ENCODE measurements around the gene LRRC23. TPM values are rescaled to one million over a fixed set of nuclear protein-coding genes. Genes with fewer than 3 reads are reported as not detected.

LRRC23 gene, protein sequence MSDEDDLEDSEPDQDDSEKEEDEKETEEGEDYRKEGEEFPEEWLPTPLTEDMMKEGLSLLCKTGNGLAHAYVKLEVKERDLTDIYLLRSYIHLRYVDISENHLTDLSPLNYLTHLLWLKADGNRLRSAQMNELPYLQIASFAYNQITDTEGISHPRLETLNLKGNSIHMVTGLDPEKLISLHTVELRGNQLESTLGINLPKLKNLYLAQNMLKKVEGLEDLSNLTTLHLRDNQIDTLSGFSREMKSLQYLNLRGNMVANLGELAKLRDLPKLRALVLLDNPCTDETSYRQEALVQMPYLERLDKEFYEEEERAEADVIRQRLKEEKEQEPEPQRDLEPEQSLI
- total RNA-seq, result 10 to 100 TPM in 1 of 3 donors, 1 to 10 TPM in 2; 8.1 to 16.8 (median 9.8) TPM
- total RNA-seq (2013), result 14.0 TPM

DNA sequence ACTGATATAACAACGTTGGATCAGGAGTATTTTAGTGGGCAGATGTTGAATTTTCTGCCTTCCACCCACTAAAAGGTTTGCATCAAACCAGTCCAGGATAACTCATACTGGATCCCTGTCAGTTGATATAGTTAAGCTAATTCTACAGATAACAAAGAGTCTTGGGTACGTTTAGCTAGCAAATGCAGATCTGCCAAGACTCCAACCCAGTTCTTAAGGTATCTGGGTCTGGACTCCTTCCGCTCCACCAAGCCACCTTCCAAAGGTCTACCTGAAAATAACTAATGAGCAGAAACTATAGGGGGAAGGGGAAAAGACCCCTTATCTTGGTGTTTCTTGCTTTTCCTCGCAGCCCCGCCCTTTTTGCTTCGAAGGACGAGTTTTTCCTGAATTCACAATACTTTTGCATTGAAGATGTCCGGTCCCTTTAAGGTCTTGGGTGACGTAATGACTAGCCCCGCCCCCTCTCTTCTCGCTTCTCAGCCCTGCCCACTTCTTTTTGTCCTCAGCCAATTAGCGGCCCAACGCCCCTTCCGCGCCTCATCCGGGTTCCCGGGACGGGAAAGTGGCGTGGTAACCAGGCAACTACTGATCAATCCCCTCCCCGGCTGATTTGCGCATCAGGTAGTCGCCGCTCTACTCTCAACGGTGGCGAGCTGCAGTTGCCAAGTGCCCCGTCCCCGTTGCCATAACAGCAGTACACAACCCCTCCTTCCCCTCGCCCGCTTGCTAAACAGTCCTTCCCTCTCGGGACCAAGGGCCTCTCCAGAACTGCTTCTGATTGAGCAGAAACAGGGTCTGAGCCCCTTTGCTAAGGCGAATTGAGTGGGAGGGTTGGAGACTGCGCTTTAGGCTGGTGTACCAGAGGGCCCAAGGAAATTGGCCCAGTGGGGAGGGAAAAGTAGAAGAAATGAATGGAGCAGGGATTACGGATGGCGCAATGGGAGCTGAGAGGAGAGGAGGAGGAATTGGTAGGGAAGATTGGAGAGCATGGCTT is at the start of gene LRRC23:
LRRC23 (plus strand) TSS at position 543 of the 997 bp plus-strand sequence. CDS start 812 bp downstream, outside the sequence.
- H3K4me1 Mint-ChIP-seq, result no peaks in the 10 kb centered on the region
- Histone ChIP-seq H3K27ac (ENCODE audit: low read length) (peak within 1 kb of the TSS; percentile 95), H3K4me1 (ENCODE audit: control insufficient read depth, insufficient read depth, low read length) (peaks cover 14% of the 10 kb centered on the region), H3K27me3 (ENCODE audit: control insufficient read depth, insufficient read depth, low read length) (no peaks in the 10 kb centered on the region), H3K4me3 (ENCODE audit: low read length) (peak within 1 kb of the TSS; percentile 73), H3K9me3 (ENCODE audit: control insufficient read depth, insufficient read depth, low read length) (no peaks in the 10 kb centered on the region), H3K36me3 (ENCODE audit: control insufficient read depth, insufficient read depth, low read length) (no peaks in the 10 kb centered on the region)
- H3K4me3 Mint-ChIP-seq, result no peak within 1 kb of the TSS
- H3K27ac Mint-ChIP-seq, result no peak within 1 kb of the TSS
- WGBS (ENCODE audit: insufficient coverage), result 4% methylated on average over 32 of the region's 34 CpGs
- no peaks in the 10 kb centered on the region for H3K36me3 Mint-ChIP-seq
- no peak for TF ChIP-seq CTCF (IDR thresholded peaks at IDR 0.05)
- DNase-seq (peak; percentile 94 to 99), ATAC-seq (peak; percentile 96 to 98 (median 97))
- no peaks in the 10 kb centered on the region for H3K9me3 Mint-ChIP-seq
- no peaks in the 10 kb centered on the region for H3K27me3 Mint-ChIP-seq (ENCODE audit: low read depth in 2 of 2)
- intact Hi-C loops (cut with micrococcal nuclease), result loop anchor here (1.0 kb wide), 2 partner anchors 13 to 31 kb away; partner anchors contain the start of gene SPSB2

- Histone ChIP-seq H3K9me3 (ENCODE audit: control insufficient read depth, insufficient read depth, low read length) (no peaks in the 10 kb centered on the region), H3K4me1 (ENCODE audit: control insufficient read depth, insufficient read depth, low read length) (peaks cover 19% of the 10 kb centered on the region), H3K36me3 (ENCODE audit: control insufficient read depth, insufficient read depth, low read length) (peaks cover 43% of the 10 kb centered on the region), H3K27ac (ENCODE audit: low read length) (no peak overlapping the region), H3K27me3 (ENCODE audit: control insufficient read depth, insufficient read depth, low read length) (no peaks in the 10 kb centered on the region), H3K4me3 (ENCODE audit: low read length) (no peak overlapping the region)
- no peak for DNase-seq
- Mint-ChIP-seq H3K36me3 (no peaks in the 10 kb centered on the region), H3K27ac (no peak overlapping the region), H3K4me1 (peaks cover 8 to 34% of the 10 kb centered on the region in 2 donors), H3K9me3 (no peaks in the 10 kb centered on the region), H3K4me3 (no peak overlapping the region), H3K27me3 (ENCODE audit: low read depth in 2 of 2) (no peaks in the 10 kb centered on the region)
- ATAC-seq, result no peak
- 96% methylated on average over 14 of the region's 14 CpGs for WGBS (ENCODE audit: insufficient coverage)
- intact Hi-C loops (cut with micrococcal nuclease), result no loop called here
- TF ChIP-seq CTCF (IDR thresholded peaks at IDR 0.05), result no peak
Measured at GRCh38 chr12:6855322-6855721, 49.3 kb upstream of the LRRC23 start.

- no peak overlapping the region for H3K4me3 ChIP-seq (ENCODE audit: low read length)
- H3K36me3 Mint-ChIP-seq, result peaks cover 6% of the 10 kb centered on the region
- intact Hi-C loops (cut with micrococcal nuclease), result no loop called here
- H3K36me3 ChIP-seq (ENCODE audit: control insufficient read depth, insufficient read depth, low read length), result peaks cover 70% of the 10 kb centered on the region
- no peak for TF ChIP-seq CTCF (IDR thresholded peaks at IDR 0.05)
- no peak overlapping the region for H3K27ac Mint-ChIP-seq
- no peaks in the 10 kb centered on the region for H3K27me3 ChIP-seq (ENCODE audit: control insufficient read depth, insufficient read depth, low read length)
- 95% methylated on average over 2 of the region's 2 CpGs for WGBS (ENCODE audit: insufficient coverage)
- H3K4me3 Mint-ChIP-seq, result no peak overlapping the region
- DNase-seq, result no peak
- no peaks in the 10 kb centered on the region for H3K27me3 Mint-ChIP-seq (ENCODE audit: low read depth in 2 of 2)
- no peaks in the 10 kb centered on the region for H3K4me1 ChIP-seq (ENCODE audit: control insufficient read depth, insufficient read depth, low read length)
- peaks cover 0 to 6% of the 10 kb centered on the region in 2 donors for H3K4me1 Mint-ChIP-seq
- H3K9me3 ChIP-seq (ENCODE audit: control insufficient read depth, insufficient read depth, low read length), result no peaks in the 10 kb centered on the region
- ATAC-seq, result no peak
- H3K9me3 Mint-ChIP-seq, result no peaks in the 10 kb centered on the region
- no peak overlapping the region for H3K27ac ChIP-seq (ENCODE audit: low read length)
Measured at GRCh38 chr12:6858799-6859198, 45.8 kb upstream of the LRRC23 start.
